Heart left ventricle (tissue), 13 donors: ENCODE results near the gene ADD2.

Source experiments
- CTCF ChIP-seq, 12 donors: fragments of 200-600 bp; sonication (generic) in 4 of 12; IDR thresholded peaks; one replicate each; pipeline versions ENCODE4 v1.5.0 to v1.8.0; 2018 to 2022; ENCODE audit warnings: antibody characterized with exemption in 12 of 12, mild to moderate bottlenecking in 5 of 12
- POLR2A ChIP-seq, 2 donors: fragments of 450-650 bp; IDR thresholded peaks; one replicate each; pipeline ENCODE4 v1.6.1; 2017; ENCODE audit warnings: antibody characterized with exemption in 2 of 2, mild to moderate bottlenecking in 2 of 2, moderate library complexity in 2 of 2
- donor health status: ischemic (EF 13 %, LVEDD 7.1; RV severe dilation, severe dysfunction).
- donor health status: DM: no; HTN: yes; CAD: no.
- donor health status: DM: no; HTN: no; CAD: no.
- donor health status: ischemic (EF 25% LVEDD 6.9; RV normal size, moderate dysfunction).
- donor health status: ischemic (EF 25% LVEDD 5.7; RV mildly dilated, moderate dysfunction).
- donor health status: ischemic (EF 35%, LVEDD 5.7; RV mildly dilated, moderate dysfunction).
- donor health status: nonischemic (EF 11% LVEDD 7.7; RV severe dilation, severe dysfunction).
- donor health status: DM: yes; HTN: yes; CAD: no.
- donor health status: PGD.
- donor health status: ischemic (EF 29% LVEDD 5.4; RV normal size, mild dysfunction).
- donor health status: nonischemic (EF 23%, LVEDD 6.1; RV moderate dilation, normal function).

- TF ChIP-seq POLR2A (IDR thresholded peaks at IDR 0.05) = no peak
- TF ChIP-seq CTCF (IDR thresholded peaks at IDR 0.05) = no peak
Observed at GRCh38 chr2:70638561-70638960, 129.4 kb downstream of the ADD2 start.
